D341Med (cell line): ENCODE data around the gene SEPTIN7.

ENCODE experiments used
- DNase-seq: peaks from one replicate; pipeline ENCODE4 v3.0.0; 2012; ENCODE audit warnings: low spot score

The SEPTIN7 gene

DNA sequence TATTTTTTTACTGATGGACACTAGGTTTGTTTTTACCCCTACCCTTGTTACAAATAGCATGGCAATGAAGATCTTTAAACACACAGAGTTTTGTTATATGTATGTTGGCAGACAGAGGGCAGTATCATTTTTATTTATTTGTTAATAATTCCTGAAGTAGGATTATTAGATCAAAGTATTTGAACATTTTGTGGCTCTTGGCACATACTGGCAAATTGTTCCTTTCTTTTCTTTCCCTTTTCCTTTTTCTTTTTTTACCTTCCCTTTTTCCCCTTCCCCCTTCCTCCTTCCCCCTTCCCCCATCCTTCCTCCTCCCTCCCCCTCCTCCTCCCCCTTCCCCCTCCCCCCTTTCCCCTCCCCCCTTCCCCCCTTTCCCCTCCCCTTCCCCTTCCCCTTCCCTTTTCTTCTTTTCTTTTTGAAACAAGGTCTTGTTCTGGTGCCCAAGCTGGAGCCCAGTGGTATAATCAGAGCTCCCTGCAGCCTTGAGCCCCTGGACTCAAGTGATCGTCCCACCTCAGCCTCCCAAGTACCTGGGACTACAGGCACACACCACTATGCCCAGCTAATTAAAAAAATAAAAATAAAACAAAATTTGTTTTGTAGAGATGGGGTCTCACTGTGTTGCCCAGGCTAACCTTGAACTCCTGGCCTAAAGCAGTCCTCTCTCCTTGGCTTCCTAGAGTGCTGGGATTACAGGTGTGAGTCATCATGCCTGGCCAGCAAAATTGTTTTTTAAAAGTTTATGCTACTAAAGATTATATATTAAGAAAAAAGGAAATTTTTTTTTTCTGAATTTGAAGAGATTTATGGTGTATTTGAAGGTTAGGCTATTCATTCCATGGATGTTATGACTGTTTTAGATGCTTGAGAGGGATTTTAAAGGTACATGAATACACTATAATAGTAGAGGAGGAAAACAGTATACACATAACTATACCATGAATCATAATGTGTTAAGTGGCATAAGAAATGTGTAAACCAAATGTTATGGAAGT, 39.3 kb downstream of the SEPTIN7 start:
- DNase-seq = no peak

DNA sequence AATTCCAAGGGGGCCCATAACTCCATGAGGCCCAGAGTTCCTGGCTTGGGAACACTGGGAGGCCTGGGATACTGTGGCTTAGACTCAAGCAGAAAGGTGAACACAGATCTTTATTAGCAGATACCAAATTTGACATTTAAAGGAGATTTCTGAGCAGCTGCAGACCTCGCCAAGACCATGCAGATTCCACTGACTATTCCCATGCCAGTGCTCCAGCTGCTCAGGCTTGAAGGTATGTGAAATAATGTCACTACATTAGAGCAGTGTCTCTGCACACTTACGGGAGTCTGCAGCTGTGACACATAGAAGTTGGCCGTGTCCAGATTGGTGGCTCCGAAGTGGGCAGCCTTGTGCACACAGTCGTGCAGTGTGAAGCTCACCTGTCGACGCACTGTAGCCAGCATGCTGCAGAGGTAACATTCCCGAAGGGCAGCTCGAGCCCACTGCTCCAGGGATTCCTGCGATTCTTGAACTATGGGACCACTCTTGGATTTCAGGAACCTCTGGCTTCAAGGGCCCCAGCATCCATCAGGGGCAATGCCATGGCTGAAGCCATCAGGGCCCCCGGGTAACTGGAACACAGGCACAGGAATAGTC, 46.1 kb downstream of the SEPTIN7 start:
- DNase-seq = no peak

DNA sequence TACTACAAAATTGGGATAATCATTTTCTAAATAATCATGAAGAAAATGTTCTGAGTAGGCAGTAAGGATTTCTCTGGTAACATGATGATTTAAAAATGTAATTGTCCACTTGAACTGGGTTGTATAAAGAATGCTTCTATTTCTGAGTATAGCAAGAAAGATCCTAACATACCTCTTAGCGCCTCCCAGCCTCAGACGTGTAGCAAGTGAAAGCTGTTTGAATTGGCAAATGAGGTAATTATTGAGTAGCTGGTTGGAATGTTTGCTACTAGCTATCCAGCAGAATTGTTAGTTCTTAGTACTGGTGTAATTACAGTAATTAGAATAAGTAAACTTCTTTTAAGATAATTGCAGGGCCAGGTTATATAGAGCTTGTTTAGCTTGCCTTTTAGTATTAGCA, 47.9 kb downstream of the SEPTIN7 start:
- DNase-seq = no peak

DNA sequence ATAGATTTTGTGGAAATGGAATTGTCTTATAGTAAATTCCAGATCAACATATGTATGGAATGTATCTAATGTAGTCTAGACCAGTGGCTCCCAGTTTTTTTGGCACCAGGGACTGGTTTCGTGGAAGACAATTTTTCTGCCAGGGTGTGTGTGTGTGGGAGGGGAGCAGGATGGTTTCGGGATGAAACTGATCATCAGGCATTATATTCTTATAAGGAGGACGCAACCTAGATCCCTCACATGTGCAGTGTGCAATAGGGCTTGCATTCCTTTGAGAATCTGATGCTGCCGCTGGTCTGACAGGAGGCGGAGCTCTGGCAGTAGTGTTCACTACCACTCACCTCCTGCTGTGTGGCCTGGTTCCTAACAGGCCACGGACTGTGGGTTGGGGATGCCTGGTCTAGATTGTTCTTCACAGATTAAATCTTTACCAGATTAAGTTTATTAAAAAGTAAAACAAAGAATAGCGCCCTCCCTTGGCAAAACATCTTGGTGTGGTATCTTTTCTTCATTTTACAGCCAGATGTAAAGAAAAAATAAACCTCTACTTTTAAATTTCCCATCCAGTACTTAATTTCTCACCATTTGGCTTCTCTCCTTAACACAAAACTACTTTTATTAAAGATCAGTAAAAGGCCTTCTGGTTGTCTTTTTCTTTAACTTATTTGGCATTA, 48.4 kb downstream of the SEPTIN7 start:
- DNase-seq = no peak

DNA sequence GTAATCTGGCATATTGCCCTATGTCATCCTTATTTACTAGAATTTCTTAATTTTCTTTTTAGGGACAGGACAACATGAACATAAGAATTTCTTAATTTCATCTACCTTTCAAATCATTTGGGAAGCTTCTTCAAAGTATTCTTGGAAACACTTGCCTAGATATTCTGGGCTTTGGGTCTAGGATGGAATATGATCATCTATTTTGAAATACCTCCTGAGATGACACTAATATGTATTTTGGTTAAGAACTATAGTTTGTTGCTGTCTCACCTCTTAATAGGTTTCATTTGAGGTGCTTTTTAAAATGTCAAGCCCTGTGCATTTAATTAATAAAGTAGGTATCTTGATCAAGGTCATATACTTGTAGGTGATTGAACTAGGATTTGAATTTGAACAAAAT, 49.1 kb downstream of the SEPTIN7 start:
- no peak for DNase-seq
